ENCODE data around the gene TAF3.

TAF3 gene

DNA sequence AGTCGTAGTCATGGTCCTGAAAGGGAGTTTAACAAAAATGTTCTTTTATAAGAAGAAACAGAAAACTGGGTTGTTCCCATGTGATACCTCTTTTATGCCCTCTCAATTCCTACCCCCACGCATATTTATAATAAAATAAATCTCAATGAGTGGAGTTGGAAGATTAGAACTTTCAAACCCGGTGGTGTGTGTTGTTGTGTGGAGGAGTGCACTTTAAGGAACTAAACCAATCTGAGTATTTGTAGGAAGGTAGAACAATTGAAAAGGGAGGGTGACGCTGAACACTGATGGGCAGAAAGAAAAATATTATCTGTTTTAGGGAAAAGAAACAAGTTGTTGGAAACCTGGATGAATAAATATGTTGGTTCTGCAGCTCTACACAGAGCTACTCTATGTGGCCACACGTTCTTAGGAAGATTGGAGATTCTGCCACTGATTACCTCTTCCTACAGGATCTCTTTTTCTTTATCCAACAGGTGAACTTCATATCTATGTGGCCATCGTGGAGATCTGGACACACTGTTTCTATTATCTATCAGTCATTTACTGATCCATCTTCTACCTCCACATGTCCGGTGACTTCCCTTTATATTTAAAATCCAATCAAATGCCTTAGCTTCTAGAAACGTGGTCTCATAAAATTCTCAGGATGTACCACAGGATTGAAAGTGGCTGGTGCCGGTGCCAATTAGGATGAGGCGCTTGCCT lies 223.1 kb downstream of the TAF3 start:
- Histone ChIP-seq H3K9me3 (replicated peaks; ENCODE audit: insufficient read depth, low read length) (no peaks in the 10 kb centered on the region), H4K20me1 (ENCODE audit: insufficient read depth, low read length) (no peaks in the 10 kb centered on the region), H3K27ac (ENCODE audit: low read length) (no peak overlapping the region), H3K27me3 (replicated peaks; ENCODE audit: insufficient read depth, low read length) (peaks cover 12% of the 10 kb centered on the region), H3K4me3 (ENCODE audit: low read length) (no peak overlapping the region), H2AFZ (ENCODE audit: low read length) (no peak overlapping the region), H3K4me1 (ENCODE audit: low read length) (no peaks in the 10 kb centered on the region), H3K4me2 (ENCODE audit: low read depth, low read length) (no peak overlapping the region), H3K9ac (ENCODE audit: low read length) (no peak overlapping the region), H3K79me2 (ENCODE audit: low read length) (no peaks in the 10 kb centered on the region), H3K36me3 (replicated peaks; ENCODE audit: insufficient read depth, low read length) (no peaks in the 10 kb centered on the region), H3F3A (ENCODE audit: insufficient read depth, low read length) (no peaks in the 10 kb centered on the region), H3K9me2 (replicated peaks; ENCODE audit: insufficient read depth, low read length) (no peaks in the 10 kb centered on the region)
- TF ChIP-seq EZH2phosphoT487 (IDR thresholded peaks at IDR 0.05; ENCODE audit: low read length) (no peak), EZH2 (optimal IDR thresholded peaks at IDR 0.05; ENCODE audit: low read depth, low read length) (no peak)
- TF ChIP-seq, protein P1, sequence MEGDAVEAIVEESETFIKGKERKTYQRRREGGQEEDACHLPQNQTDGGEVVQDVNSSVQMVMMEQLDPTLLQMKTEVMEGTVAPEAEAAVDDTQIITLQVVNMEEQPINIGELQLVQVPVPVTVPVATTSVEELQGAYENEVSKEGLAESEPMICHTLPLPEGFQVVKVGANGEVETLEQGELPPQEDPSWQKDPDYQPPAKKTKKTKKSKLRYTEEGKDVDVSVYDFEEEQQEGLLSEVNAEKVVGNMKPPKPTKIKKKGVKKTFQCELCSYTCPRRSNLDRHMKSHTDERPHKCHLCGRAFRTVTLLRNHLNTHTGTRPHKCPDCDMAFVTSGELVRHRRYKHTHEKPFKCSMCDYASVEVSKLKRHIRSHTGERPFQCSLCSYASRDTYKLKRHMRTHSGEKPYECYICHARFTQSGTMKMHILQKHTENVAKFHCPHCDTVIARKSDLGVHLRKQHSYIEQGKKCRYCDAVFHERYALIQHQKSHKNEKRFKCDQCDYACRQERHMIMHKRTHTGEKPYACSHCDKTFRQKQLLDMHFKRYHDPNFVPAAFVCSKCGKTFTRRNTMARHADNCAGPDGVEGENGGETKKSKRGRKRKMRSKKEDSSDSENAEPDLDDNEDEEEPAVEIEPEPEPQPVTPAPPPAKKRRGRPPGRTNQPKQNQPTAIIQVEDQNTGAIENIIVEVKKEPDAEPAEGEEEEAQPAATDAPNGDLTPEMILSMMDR (IDR thresholded peaks at IDR 0.05; ENCODE audit: low read length): no peak
- no peak for DNase-seq

DNA sequence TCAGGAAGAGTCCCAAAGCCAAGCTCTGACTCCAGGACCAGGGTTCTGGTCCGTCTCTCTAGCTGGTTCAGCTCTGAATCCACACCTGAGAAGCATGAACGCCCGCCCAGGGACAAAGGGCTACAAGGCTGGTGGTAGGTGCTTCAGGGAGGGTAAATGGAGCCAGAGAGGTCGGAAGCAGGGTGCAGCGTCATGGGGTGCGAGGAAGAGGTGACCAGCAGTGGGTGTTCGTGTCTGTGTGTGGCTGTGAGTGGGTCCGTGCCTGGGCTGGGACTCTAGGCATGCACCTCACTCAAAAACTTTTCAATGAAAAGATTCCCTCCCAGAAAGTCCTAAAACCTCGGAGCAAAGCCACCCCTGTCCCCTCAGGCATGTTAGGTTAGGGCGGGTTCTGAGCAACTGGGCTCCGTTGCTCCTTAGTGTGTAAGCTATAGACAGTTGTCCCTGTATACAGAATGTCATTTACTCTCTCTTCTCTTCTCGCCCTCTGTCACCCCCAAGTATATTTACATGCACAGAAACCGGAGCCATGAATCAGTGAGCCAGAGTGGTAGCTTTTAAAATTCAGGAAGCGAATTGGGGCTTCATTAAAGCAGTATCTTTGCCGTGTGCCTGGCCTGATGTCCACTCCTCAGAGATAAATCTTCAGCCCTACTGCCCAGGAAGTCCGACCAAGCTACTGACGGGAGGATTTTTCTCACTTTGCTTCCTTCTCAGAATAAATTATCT lies 223.9 kb downstream of the TAF3 start:
- H3K4me3 ChIP-seq (ENCODE audit: low read length): no peak overlapping the region
- H3K4me1 ChIP-seq (ENCODE audit: low read length): no peaks in the 10 kb centered on the region
- H3K36me3 ChIP-seq (replicated peaks; ENCODE audit: insufficient read depth, low read length): no peaks in the 10 kb centered on the region
- peaks cover 19% of the 10 kb centered on the region for H3K27me3 ChIP-seq (replicated peaks; ENCODE audit: insufficient read depth, low read length)
- TF ChIP-seq, protein P1 (IDR thresholded peaks at IDR 0.05; ENCODE audit: low read length): no peak
- TF ChIP-seq EZH2phosphoT487 (IDR thresholded peaks at IDR 0.05; ENCODE audit: low read length) (no peak), EZH2 (optimal IDR thresholded peaks at IDR 0.05; ENCODE audit: low read depth, low read length) (no peak)
- no peak overlapping the region for H2AFZ ChIP-seq (ENCODE audit: low read length)
- H3K4me2 ChIP-seq (ENCODE audit: low read depth, low read length): no peak overlapping the region
- no peaks in the 10 kb centered on the region for H4K20me1 ChIP-seq (ENCODE audit: insufficient read depth, low read length)
- no peak overlapping the region for H3K9ac ChIP-seq (ENCODE audit: low read length)
- H3K79me2 ChIP-seq (ENCODE audit: low read length): no peaks in the 10 kb centered on the region
- no peaks in the 10 kb centered on the region for H3K9me2 ChIP-seq (replicated peaks; ENCODE audit: insufficient read depth, low read length)
- H3K9me3 ChIP-seq (replicated peaks; ENCODE audit: insufficient read depth, low read length): no peaks in the 10 kb centered on the region
- no peaks in the 10 kb centered on the region for H3F3A ChIP-seq (ENCODE audit: insufficient read depth, low read length)
- DNase-seq: no peak
- no peak overlapping the region for H3K27ac ChIP-seq (ENCODE audit: low read length)

DNA sequence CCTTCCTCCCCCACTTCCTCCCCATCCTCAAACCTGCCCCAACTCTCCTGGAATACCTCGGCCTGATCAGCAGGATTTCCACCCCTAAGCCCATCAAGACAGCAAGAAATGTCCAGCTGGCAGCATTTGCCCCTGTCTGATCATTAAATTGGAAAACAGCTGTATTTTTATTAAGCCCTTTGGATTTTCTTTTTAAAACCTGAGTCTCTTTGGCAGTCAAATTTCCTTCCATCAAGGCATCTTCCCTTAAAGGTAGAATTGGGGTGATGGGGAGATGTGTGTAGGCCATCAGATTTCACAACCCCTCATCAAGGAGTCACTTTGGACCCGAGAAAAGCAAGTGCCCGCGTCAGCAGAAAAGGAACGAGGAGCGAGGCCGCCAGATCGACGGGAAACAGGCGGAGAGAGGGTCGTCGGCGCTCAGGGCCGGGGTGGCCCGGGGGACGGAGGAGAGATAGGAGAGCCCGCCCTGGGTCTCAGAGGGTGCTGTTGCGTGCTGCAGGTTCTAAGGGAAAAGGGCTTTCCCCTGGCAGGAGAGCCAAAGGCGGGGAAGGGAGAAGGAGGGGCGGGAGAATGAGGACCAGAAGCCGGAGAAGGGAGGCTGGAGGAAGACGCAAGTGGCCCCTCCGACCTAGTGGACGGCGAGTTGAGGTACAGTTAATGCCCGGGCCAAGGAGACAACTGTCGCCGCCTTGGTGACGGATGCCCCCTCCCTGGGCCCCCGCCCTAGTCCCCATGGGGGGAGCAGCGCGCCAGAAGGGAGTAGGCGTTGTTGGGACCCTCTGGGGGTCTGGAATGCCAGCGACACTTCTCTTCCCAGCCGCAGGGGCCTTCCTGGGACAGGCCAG lies 224.6 kb downstream of the TAF3 start:
- Histone ChIP-seq H3K4me3 (ENCODE audit: low read length) (no peak overlapping the region), H3K27me3 (replicated peaks; ENCODE audit: insufficient read depth, low read length) (peaks cover 27% of the 10 kb centered on the region), H3K27ac (ENCODE audit: low read length) (no peak overlapping the region), H3K4me1 (ENCODE audit: low read length) (no peaks in the 10 kb centered on the region), H3K36me3 (replicated peaks; ENCODE audit: insufficient read depth, low read length) (no peaks in the 10 kb centered on the region), H3K9me3 (replicated peaks; ENCODE audit: insufficient read depth, low read length) (no peaks in the 10 kb centered on the region), H3K4me2 (ENCODE audit: low read depth, low read length) (no peak overlapping the region), H4K20me1 (ENCODE audit: insufficient read depth, low read length) (no peaks in the 10 kb centered on the region), H3K9me2 (replicated peaks; ENCODE audit: insufficient read depth, low read length) (no peaks in the 10 kb centered on the region), H3F3A (ENCODE audit: insufficient read depth, low read length) (no peaks in the 10 kb centered on the region), H3K79me2 (ENCODE audit: low read length) (no peaks in the 10 kb centered on the region), H2AFZ (ENCODE audit: low read length) (no peak overlapping the region), H3K9ac (ENCODE audit: low read length) (no peak overlapping the region)
- no peak for TF ChIP-seq EZH2phosphoT487 (IDR thresholded peaks at IDR 0.05; ENCODE audit: low read length)
- TF ChIP-seq EZH2 (optimal IDR thresholded peaks at IDR 0.05; ENCODE audit: low read depth, low read length): no peak
- TF ChIP-seq, protein P1 (IDR thresholded peaks at IDR 0.05; ENCODE audit: low read length): no peak
- no peak for DNase-seq
